ENCODE results near the gene HOXC10. TPM values are rescaled to one million over a fixed set of nuclear protein-coding genes. Genes with fewer than 3 reads are reported as not detected.

HOXC10 gene
- total and polyA plus RNA-seq, 4 experiments from 2014 or later: not detected

- Mint-ChIP-seq H3K4me3 (peak overlapping the region in 2 of 8 donors; percentile 35 to 42), H3K4me1 (peaks cover 10 to 36% (median 22%) of the 10 kb centered on the region in 4 donors), H3K27ac (peak overlapping the region in 1 of 7 donors; percentile 38), H3K27me3 (peaks cover 58 to 67% of the 10 kb centered on the region in 2 donors), H3K9me3 (peaks cover 0 to 19% (median 5%) of the 10 kb centered on the region in 8 donors), H3K36me3 (peaks cover 0 to 3% of the 10 kb centered on the region in 2 donors)
- intact Hi-C loops (cut with micrococcal nuclease): no loop called here
- Histone ChIP-seq H3K9me3 (ENCODE audit: control insufficient read depth in 1 of 2, low read length in 2 of 2) (no peaks in the 10 kb centered on the region), H3K27ac (ENCODE audit: low read depth, low read length) (no peak overlapping the region), H3K4me1 (ENCODE audit: insufficient read depth, low read length) (peaks cover 13% of the 10 kb centered on the region), H3K36me3 (ENCODE audit: insufficient read depth, low read length) (no peaks in the 10 kb centered on the region), H3K27me3 (ENCODE audit: insufficient read depth, low read length) (peaks cover 84% of the 10 kb centered on the region), H3K4me3 (ENCODE audit: low read length in 2 of 2) (no peak overlapping the region)
- DNase-seq: no peak
- ChIA-PET POLR2A (ENCODE audit: partially characterized antibody) (interaction anchor here (1.3 kb wide), 1 partner anchor 29 kb away, joined by 3 read pairs; the partner anchor contains the start of gene HOXC9), CTCF (ENCODE audit: partially characterized antibody) (interaction anchor here (1.8 kb wide), 1 partner anchor 12 kb away, joined by 4 read pairs; no protein-coding TSS in a partner anchor)
These were observed 44.8 kb downstream of the HOXC10 start for GRCh38 chr12:54029529-54030441.

- intact Hi-C loops (cut with micrococcal nuclease): no loop called here
- ChIA-PET CTCF (ENCODE audit: partially characterized antibody) (interaction anchor here (0.9 to 2.6 kb wide), 3 partner anchors 13 to 177 kb away, joined by 3 to 15 read pairs (median 4); no protein-coding TSS in a partner anchor), POLR2A (ENCODE audit: partially characterized antibody) (interaction anchor here (0.7 kb wide), 1 partner anchor 31 kb away, joined by 3 read pairs; no protein-coding TSS in a partner anchor)
- H3K36me3 ChIP-seq (ENCODE audit: insufficient read depth, low read length): no peaks in the 10 kb centered on the region
- H3K27ac ChIP-seq (ENCODE audit: low read depth, low read length): no peak overlapping the region
- H3K9me3 Mint-ChIP-seq: peaks cover 0 to 19% (median 7%) of the 10 kb centered on the region in 8 donors
- no peak for DNase-seq
- no peak overlapping the region for H3K4me3 ChIP-seq (ENCODE audit: low read length in 2 of 2)
- peaks cover 61 to 72% of the 10 kb centered on the region in 2 donors for H3K27me3 Mint-ChIP-seq
- H3K4me1 Mint-ChIP-seq: peaks cover 13 to 40% (median 23%) of the 10 kb centered on the region in 4 donors
- peaks cover 88% of the 10 kb centered on the region for H3K27me3 ChIP-seq (ENCODE audit: insufficient read depth, low read length)
- no peaks in the 10 kb centered on the region for H3K9me3 ChIP-seq (ENCODE audit: control insufficient read depth in 1 of 2, low read length in 2 of 2)
- H3K4me3 Mint-ChIP-seq: peak overlapping the region in 3 of 8 donors; percentile 15 to 22 (median 15)
- peaks cover 13% of the 10 kb centered on the region for H3K4me1 ChIP-seq (ENCODE audit: insufficient read depth, low read length)
- peaks cover 0 to 3% of the 10 kb centered on the region in 2 donors for H3K36me3 Mint-ChIP-seq
- no peak overlapping the region for H3K27ac Mint-ChIP-seq
These were observed 45.5 kb downstream of the HOXC10 start for GRCh38 chr12:54030442-54030801.

GRCh38 chr12:54030889-54031471 lies 46.0 kb downstream of the HOXC10 start:
- CTCF ChIA-PET (ENCODE audit: partially characterized antibody): interaction anchor here (0.6 to 3.0 kb wide), 8 partner anchors 13 to 177 kb away, joined by 3 to 49 read pairs (median 5); partner anchors contain the start of gene SMUG1
- peaks cover 83% of the 10 kb centered on the region for H3K27me3 ChIP-seq (ENCODE audit: insufficient read depth, low read length)
- peaks cover 13% of the 10 kb centered on the region for H3K4me1 ChIP-seq (ENCODE audit: insufficient read depth, low read length)
- Mint-ChIP-seq H3K4me3 (peak overlapping the region in 1 of 8 donors; percentile 49), H3K9me3 (peaks cover 0 to 19% (median 7%) of the 10 kb centered on the region in 8 donors), H3K36me3 (peaks cover 0 to 3% of the 10 kb centered on the region in 2 donors), H3K27me3 (peaks cover 59 to 72% of the 10 kb centered on the region in 2 donors), H3K27ac (peak overlapping the region in 2 of 7 donors; percentile 35 to 54), H3K4me1 (peaks cover 13 to 40% (median 22%) of the 10 kb centered on the region in 4 donors)
- no peaks in the 10 kb centered on the region for H3K36me3 ChIP-seq (ENCODE audit: insufficient read depth, low read length)
- intact Hi-C loops (cut with micrococcal nuclease): no loop called here
- no peak overlapping the region for H3K4me3 ChIP-seq (ENCODE audit: low read length in 2 of 2)
- H3K27ac ChIP-seq (ENCODE audit: low read depth, low read length): no peak overlapping the region
- DNase-seq: no peak
- H3K9me3 ChIP-seq (ENCODE audit: control insufficient read depth in 1 of 2, low read length in 2 of 2): no peaks in the 10 kb centered on the region
- POLR2A ChIA-PET (ENCODE audit: partially characterized antibody): interaction anchor here (0.7 kb wide), 1 partner anchor 32 kb away, joined by 3 read pairs; no protein-coding TSS in a partner anchor

- DNase-seq: no peak
- H3K27me3 Mint-ChIP-seq: peaks cover 56 to 71% of the 10 kb centered on the region in 2 donors
- peak overlapping the region in 2 of 7 donors; percentile 35 to 81 for H3K27ac Mint-ChIP-seq
- Histone ChIP-seq H3K4me1 (ENCODE audit: insufficient read depth, low read length) (peaks cover 13% of the 10 kb centered on the region), H3K36me3 (ENCODE audit: insufficient read depth, low read length) (no peaks in the 10 kb centered on the region), H3K27ac (ENCODE audit: low read depth, low read length) (no peak overlapping the region), H3K4me3 (ENCODE audit: low read length in 2 of 2) (no peak overlapping the region), H3K27me3 (ENCODE audit: insufficient read depth, low read length) (peaks cover 78% of the 10 kb centered on the region), H3K9me3 (ENCODE audit: control insufficient read depth in 1 of 2, low read length in 2 of 2) (no peaks in the 10 kb centered on the region)
- intact Hi-C loops (cut with micrococcal nuclease): no loop called here
- peaks cover 13 to 39% (median 21%) of the 10 kb centered on the region in 4 donors for H3K4me1 Mint-ChIP-seq
- peaks cover 0 to 3% of the 10 kb centered on the region in 2 donors for H3K36me3 Mint-ChIP-seq
- H3K4me3 Mint-ChIP-seq: peak overlapping the region in 1 of 8 donors; percentile 49
- peaks cover 0 to 19% (median 7%) of the 10 kb centered on the region in 8 donors for H3K9me3 Mint-ChIP-seq
- ChIA-PET CTCF (ENCODE audit: partially characterized antibody) (interaction anchor here (0.6 to 3.0 kb wide), 9 partner anchors 18 to 184 kb away, joined by 3 to 49 read pairs (median 6); partner anchors contain the start of gene SMUG1), POLR2A (ENCODE audit: partially characterized antibody) (interaction anchor here (0.7 kb wide), 1 partner anchor 32 kb away, joined by 3 read pairs; no protein-coding TSS in a partner anchor)
These were observed 46.5 kb downstream of the HOXC10 start for GRCh38 chr12:54031480-54031879.

GRCh38 chr12:54032086-54032619 lies 47.2 kb downstream of the HOXC10 start:
- DNase-seq: no peak
- Histone ChIP-seq H3K27ac (ENCODE audit: low read depth, low read length) (no peak overlapping the region), H3K9me3 (ENCODE audit: control insufficient read depth in 1 of 2, low read length in 2 of 2) (no peaks in the 10 kb centered on the region), H3K4me3 (ENCODE audit: low read length in 2 of 2) (no peak overlapping the region), H3K36me3 (ENCODE audit: insufficient read depth, low read length) (no peaks in the 10 kb centered on the region), H3K4me1 (ENCODE audit: insufficient read depth, low read length) (peaks cover 13% of the 10 kb centered on the region), H3K27me3 (ENCODE audit: insufficient read depth, low read length) (peaks cover 74% of the 10 kb centered on the region)
- intact Hi-C loops (cut with micrococcal nuclease): loop anchor here (1.0 kb wide), 2 partner anchors 159 to 169 kb away; no protein-coding TSS in a partner anchor
- Mint-ChIP-seq H3K27me3 (peaks cover 55 to 65% of the 10 kb centered on the region in 2 donors), H3K27ac (peak overlapping the region in 2 of 7 donors; percentile 81 to 89), H3K36me3 (peaks cover 0 to 3% of the 10 kb centered on the region in 2 donors), H3K9me3 (peaks cover 0 to 19% (median 7%) of the 10 kb centered on the region in 8 donors), H3K4me1 (peaks cover 11 to 33% (median 21%) of the 10 kb centered on the region in 4 donors), H3K4me3 (peak overlapping the region in 4 of 8 donors; percentile 9 to 74 (median 30))
- ChIA-PET POLR2A (ENCODE audit: partially characterized antibody) (no interaction called here), CTCF (ENCODE audit: partially characterized antibody) (interaction anchor here (0.7 to 3.0 kb wide), 20 partner anchors 9 to 185 kb away, joined by 3 to 49 read pairs (median 4); partner anchors contain the start of genes HOXC4, HOXC8 and SMUG1)

GRCh38 chr12:54032627-54033100 lies 47.7 kb downstream of the HOXC10 start, which contains the start of gene HOXC5:
Gene HOXC5, plus strand, starts transcription at chr12:54033050. Its CDS starts 73 bp downstream, at chr12:54033123.
- no peak within 1 kb of the TSS for H3K4me3 ChIP-seq (ENCODE audit: low read length in 2 of 2)
- DNase-seq: peak in 4 of 5 donors; percentile 54 to 60 (median 55)
- Mint-ChIP-seq H3K9me3 (peaks cover 0 to 21% (median 7%) of the 10 kb centered on the region in 8 donors), H3K4me1 (peaks cover 11 to 29% (median 21%) of the 10 kb centered on the region in 4 donors), H3K27ac (peak within 1 kb of the TSS in 4 of 7 donors; percentile 15 to 89 (median 83)), H3K36me3 (peaks cover 0 to 3% of the 10 kb centered on the region in 2 donors), H3K4me3 (peak within 1 kb of the TSS; percentile 41 to 82 (median 64)), H3K27me3 (peaks cover 57 to 63% of the 10 kb centered on the region in 2 donors)
- ChIA-PET CTCF (ENCODE audit: partially characterized antibody) (interaction anchor here (0.7 to 3.0 kb wide), 19 partner anchors 10 to 184 kb away, joined by 3 to 49 read pairs (median 4); partner anchors contain the start of genes HOXC4, HOXC8 and SMUG1), POLR2A (ENCODE audit: partially characterized antibody) (no interaction called here)
- intact Hi-C loops (cut with micrococcal nuclease): loop anchor here (1.0 kb wide), 2 partner anchors 159 to 169 kb away; no protein-coding TSS in a partner anchor
- H3K9me3 ChIP-seq (ENCODE audit: control insufficient read depth in 1 of 2, low read length in 2 of 2): no peaks in the 10 kb centered on the region
- H3K4me1 ChIP-seq (ENCODE audit: insufficient read depth, low read length): peaks cover 13% of the 10 kb centered on the region
- H3K36me3 ChIP-seq (ENCODE audit: insufficient read depth, low read length): no peaks in the 10 kb centered on the region
- no peak within 1 kb of the TSS for H3K27ac ChIP-seq (ENCODE audit: low read depth, low read length)
- peaks cover 71% of the 10 kb centered on the region for H3K27me3 ChIP-seq (ENCODE audit: insufficient read depth, low read length)

Data from CD4-positive, alpha-beta memory T cell (primary cell).